Astrocyte of the cerebellum (primary cell): ENCODE measurements around the gene DEAF1.

Experiments
- DNase-seq: peaks from one replicate; pipeline ENCODE4 v3.0.0-alpha.2; 2011; ENCODE audit warnings: low read depth
- H3K4me3 ChIP-seq: 2 replicates; pipeline ENCODE4 v1.5.1; 2011; ENCODE audit warnings: mild to moderate bottlenecking, low read depth, low read length, moderate library complexity
- CTCF ChIP-seq: IDR thresholded peaks from 2 replicates; pipeline ENCODE4 v1.5.1; 2012; ENCODE audit warnings: low read length, low read depth, moderate library complexity, mild to moderate bottlenecking; ENCODE audit errors: missing control alignments
- in situ Hi-C: cut with HindIII; loops from 2 replicates; pipeline ENCODE4 v1.10.0; 2017; ENCODE audit warnings: low sequenced_read_pairs

DEAF1 gene

GRCh38 chr11:725624-726202 lies 30.7 kb upstream of the DEAF1 start:
- no peak for DNase-seq
- in situ Hi-C loops = no loop called here
- no peak overlapping the region for H3K4me3 ChIP-seq
- no peak for TF ChIP-seq CTCF

- in situ Hi-C loops = no loop called here
- no peak for DNase-seq
- no peak overlapping the region for H3K4me3 ChIP-seq
- TF ChIP-seq CTCF = no peak
Observed at GRCh38 chr11:724778-725386, 29.9 kb upstream of the DEAF1 start.

GRCh38 chr11:724049-724777 lies 29.2 kb upstream of the DEAF1 start:
- H3K4me3 ChIP-seq = no peak overlapping the region
- no peak for DNase-seq
- TF ChIP-seq CTCF = no peak
- in situ Hi-C loops = no loop called here

- no peak overlapping the region for H3K4me3 ChIP-seq
- in situ Hi-C loops = no loop called here
- TF ChIP-seq CTCF = peak; percentile 51
- DNase-seq = peak; percentile 49
Observed at GRCh38 chr11:723120-723883, 28.3 kb upstream of the DEAF1 start.

GRCh38 chr11:722346-722811 lies 27.4 kb upstream of the DEAF1 start:
- in situ Hi-C loops = no loop called here
- TF ChIP-seq CTCF = no peak
- H3K4me3 ChIP-seq = no peak overlapping the region
- no peak for DNase-seq

- DNase-seq = no peak
- no peak for TF ChIP-seq CTCF
- in situ Hi-C loops = no loop called here
- H3K4me3 ChIP-seq = no peak overlapping the region
Observed at GRCh38 chr11:721741-722345, 26.8 kb upstream of the DEAF1 start.
